ENCODE data around the gene NLRP12. TPM values are rescaled to one million over a fixed set of nuclear protein-coding genes. Genes with fewer than 3 reads are reported as not detected.

NLRP12 gene
- total and polyA plus RNA-seq, 2 donors (not counting 1 experiment from before 2014, with no cell fraction given) = 0.22 TPM; not detected in 1

GRCh38 chr19:53865523-53865917, 41.4 kb upstream of the NLRP12 start:
- intact Hi-C loops (cut with micrococcal nuclease) = loop anchor here (5.0 kb wide), 5 partner anchors 252 to 1693 kb away; partner anchors contain the start of genes KMT5C, LENG9, PRPF31 and TFPT

DNA sequence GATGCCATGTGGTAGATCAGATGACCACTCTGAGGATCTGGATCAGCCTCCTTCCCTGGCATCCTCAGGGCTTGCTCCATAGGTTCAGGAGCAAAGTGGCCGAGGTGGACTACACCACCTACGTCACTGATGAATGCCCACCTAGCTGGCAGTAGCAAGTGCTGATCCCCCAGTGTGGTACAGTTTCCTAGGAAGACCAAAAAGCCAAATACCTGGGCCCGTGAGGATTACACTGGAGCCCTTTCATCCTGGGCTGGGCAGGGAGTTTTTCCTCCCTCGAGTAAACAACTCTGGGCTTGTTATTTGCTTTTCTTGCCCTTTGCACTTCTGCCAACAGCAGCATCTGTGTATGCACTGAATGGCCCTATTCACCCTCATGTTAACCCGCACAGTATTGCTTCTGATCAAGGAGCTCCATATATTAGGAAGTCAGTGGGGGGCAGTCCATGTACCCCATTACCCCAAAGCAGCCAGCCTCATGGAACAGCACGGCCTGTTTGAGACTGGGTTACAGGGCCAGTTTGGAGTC, 40.3 kb upstream of the NLRP12 start:
- peak overlapping the region; percentile 1 for H3K4me3 Mint-ChIP-seq
- Histone ChIP-seq H3K79me2 (ENCODE audit: control insufficient read depth, insufficient read depth, low read length) (peaks cover 12% of the 10 kb centered on the region), H3K9ac (ENCODE audit: low read length) (no peak overlapping the region), H3K4me1 (ENCODE audit: control insufficient read depth in 2 of 2, insufficient read depth in 2 of 2, low read length in 2 of 2) (peaks cover 16 to 31% of the 10 kb centered on the region in 2 donors), H3K27ac (ENCODE audit: low read length in 2 of 2) (no peak overlapping the region), H2AFZ (ENCODE audit: insufficient read depth, low read depth, low read length, poor library complexity, severe bottlenecking) (no peak overlapping the region), H4K20me1 (ENCODE audit: control insufficient read depth, insufficient read depth, low read length, poor library complexity, severe bottlenecking) (peaks cover 12% of the 10 kb centered on the region), H3K27me3 (replicated peaks in 1 of 4; ENCODE audit: control extremely low read depth in 1 of 4, control insufficient read depth in 3 of 4, insufficient read depth in 4 of 4, low read length in 3 of 4) (no peaks in the 10 kb centered on the region), H3K4me3 (ENCODE audit: control extremely low read depth in 1 of 5, extremely low read depth in 1 of 5, insufficient read depth in 1 of 5, low read depth in 2 of 5, low read length in 4 of 5) (no peak overlapping the region), H3K9me3 (ENCODE audit: control extremely low read depth in 1 of 3, control insufficient read depth in 2 of 3, insufficient read depth in 1 of 3, low read length in 2 of 3) (peaks cover 0 to 16% (median 2%) of the 10 kb centered on the region in 3 donors), H3K4me2 (replicated peaks; ENCODE audit: low read depth, low read length, poor library complexity, severe bottlenecking) (no peak overlapping the region), H3K36me3 (replicated peaks in 1 of 2; ENCODE audit: control extremely low read depth in 1 of 2, control insufficient read depth in 1 of 2, extremely low read depth in 1 of 2, insufficient read depth in 2 of 2, low read length in 1 of 2) (no peaks in the 10 kb centered on the region)
- CTCF ChIA-PET = no interaction called here
- DNase-seq = no peak
- no peak for ATAC-seq (ENCODE audit: low read depth)
- POLR2A ChIA-PET = no interaction called here
- H3K4me1 Mint-ChIP-seq = peaks cover 22% of the 10 kb centered on the region
- no peaks in the 10 kb centered on the region for H3K27me3 Mint-ChIP-seq
- H3K27ac Mint-ChIP-seq = no peak overlapping the region
- TF ChIP-seq, protein P1, sequence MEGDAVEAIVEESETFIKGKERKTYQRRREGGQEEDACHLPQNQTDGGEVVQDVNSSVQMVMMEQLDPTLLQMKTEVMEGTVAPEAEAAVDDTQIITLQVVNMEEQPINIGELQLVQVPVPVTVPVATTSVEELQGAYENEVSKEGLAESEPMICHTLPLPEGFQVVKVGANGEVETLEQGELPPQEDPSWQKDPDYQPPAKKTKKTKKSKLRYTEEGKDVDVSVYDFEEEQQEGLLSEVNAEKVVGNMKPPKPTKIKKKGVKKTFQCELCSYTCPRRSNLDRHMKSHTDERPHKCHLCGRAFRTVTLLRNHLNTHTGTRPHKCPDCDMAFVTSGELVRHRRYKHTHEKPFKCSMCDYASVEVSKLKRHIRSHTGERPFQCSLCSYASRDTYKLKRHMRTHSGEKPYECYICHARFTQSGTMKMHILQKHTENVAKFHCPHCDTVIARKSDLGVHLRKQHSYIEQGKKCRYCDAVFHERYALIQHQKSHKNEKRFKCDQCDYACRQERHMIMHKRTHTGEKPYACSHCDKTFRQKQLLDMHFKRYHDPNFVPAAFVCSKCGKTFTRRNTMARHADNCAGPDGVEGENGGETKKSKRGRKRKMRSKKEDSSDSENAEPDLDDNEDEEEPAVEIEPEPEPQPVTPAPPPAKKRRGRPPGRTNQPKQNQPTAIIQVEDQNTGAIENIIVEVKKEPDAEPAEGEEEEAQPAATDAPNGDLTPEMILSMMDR (IDR thresholded peaks at IDR 0.05) = no peak
- no peak for TF ChIP-seq EZH2 (IDR thresholded peaks at IDR 0.05; ENCODE audit: borderline replicate concordance, insufficient read depth, low read depth, low read length, poor library complexity, severe bottlenecking)
- intact Hi-C loops (cut with micrococcal nuclease) = no loop called here
- WGBS (ENCODE audit: insufficient coverage) = 95% methylated on average over 4 of the region's 6 CpGs
- no peaks in the 10 kb centered on the region for H3K9me3 Mint-ChIP-seq (ENCODE audit: insufficient read depth)

More at GRCh38 chr19:53865523-53865917, 41.4 kb upstream of the NLRP12 start:
- DNase-seq (no peak), ATAC-seq (ENCODE audit: low read depth) (no peak)
- Mint-ChIP-seq H3K27ac (peak overlapping the region; percentile 99), H3K4me1 (peaks cover 28% of the 10 kb centered on the region), H3K27me3 (no peaks in the 10 kb centered on the region), H3K4me3 (peak overlapping the region; percentile 74), H3K9me3 (ENCODE audit: insufficient read depth) (no peaks in the 10 kb centered on the region)
- H3K36me3 ChIP-seq (replicated peaks in 1 of 2; ENCODE audit: control extremely low read depth in 1 of 2, control insufficient read depth in 1 of 2, extremely low read depth in 1 of 2, insufficient read depth in 2 of 2, low read length in 1 of 2) = no peaks in the 10 kb centered on the region
- peak overlapping the region in 1 of 2 donors; percentile 99 for H3K27ac ChIP-seq (ENCODE audit: low read length in 2 of 2)
- H3K4me3 ChIP-seq (ENCODE audit: control extremely low read depth in 1 of 5, extremely low read depth in 1 of 5, insufficient read depth in 1 of 5, low read depth in 2 of 5, low read length in 4 of 5) = no peak overlapping the region
- ChIA-PET CTCF (interaction anchor here (0.8 to 1.2 kb wide), 3 partner anchors 16 to 23 kb away, joined by 3 to 5 read pairs (median 3); partner anchors contain the start of gene PRKCG), POLR2A (interaction anchor here (0.8 kb wide), 1 partner anchor 272 kb away, joined by 3 read pairs; the partner anchor contains the start of gene CNOT3)
- peaks cover 0 to 16% (median 2%) of the 10 kb centered on the region in 3 donors for H3K9me3 ChIP-seq (ENCODE audit: control extremely low read depth in 1 of 3, control insufficient read depth in 2 of 3, insufficient read depth in 1 of 3, low read length in 2 of 3)
- peaks cover 15% of the 10 kb centered on the region for H3K79me2 ChIP-seq (ENCODE audit: control insufficient read depth, insufficient read depth, low read length)
- peak overlapping the region; percentile 77 for H2AFZ ChIP-seq (ENCODE audit: insufficient read depth, low read depth, low read length, poor library complexity, severe bottlenecking)
- H3K27me3 ChIP-seq (replicated peaks in 1 of 4; ENCODE audit: control extremely low read depth in 1 of 4, control insufficient read depth in 3 of 4, insufficient read depth in 4 of 4, low read length in 3 of 4) = no peaks in the 10 kb centered on the region
- peak overlapping the region; percentile 82 for H3K9ac ChIP-seq (ENCODE audit: low read length)
- peaks cover 19 to 40% of the 10 kb centered on the region in 2 donors for H3K4me1 ChIP-seq (ENCODE audit: control insufficient read depth in 2 of 2, insufficient read depth in 2 of 2, low read length in 2 of 2)
- WGBS (ENCODE audit: insufficient coverage) = 56% methylated on average over 8 of the region's 9 CpGs
- H3K4me2 ChIP-seq (replicated peaks; ENCODE audit: low read depth, low read length, poor library complexity, severe bottlenecking) = peak overlapping the region; percentile 97
- TF ChIP-seq EZH2 (IDR thresholded peaks at IDR 0.05; ENCODE audit: borderline replicate concordance, insufficient read depth, low read depth, low read length, poor library complexity, severe bottlenecking) = no peak
- TF ChIP-seq, protein P1 (IDR thresholded peaks at IDR 0.05) = no peak
- peaks cover 18% of the 10 kb centered on the region for H4K20me1 ChIP-seq (ENCODE audit: control insufficient read depth, insufficient read depth, low read length, poor library complexity, severe bottlenecking)
